ENCODE results near the gene SERPINB6.

GRCh38 chr6:2988094-2988425 lies 16.7 kb upstream of the SERPINB6 start:
- TF ChIP-seq SIN3A (IDR thresholded peaks at IDR 0.05; ENCODE audit: borderline replicate concordance in 2 of 2, control insufficient read depth in 1 of 2, low read depth in 2 of 2, low read length in 2 of 2): no peak
- no peak for TF ChIP-seq ILK (tag; IDR thresholded peaks at IDR 0.05; ENCODE audit: borderline replicate concordance, low read depth)
- no peak for TF ChIP-seq POLR2A (conservative IDR thresholded peaks at IDR 0.05)
- TF ChIP-seq MEIS2 (IDR thresholded peaks at IDR 0.05; ENCODE audit: partially characterized antibody): no peak
- TF ChIP-seq SREBF2 (CRISPR knock-in tag; IDR thresholded peaks at IDR 0.05): no peak
- no peak for TF ChIP-seq EZH2 (IDR thresholded peaks at IDR 0.05; ENCODE audit: borderline replicate concordance, low read depth, low read length)
- TF ChIP-seq SMC3 (conservative IDR thresholded peaks at IDR 0.05; ENCODE audit: insufficient read depth, low read depth, low read length): no peak
- TF ChIP-seq SMARCC2 (IDR thresholded peaks at IDR 0.05; ENCODE audit: low read depth): no peak
- no peak for TF ChIP-seq CHD1 (IDR thresholded peaks at IDR 0.05; ENCODE audit: low read length)
- TF ChIP-seq, protein P1, sequence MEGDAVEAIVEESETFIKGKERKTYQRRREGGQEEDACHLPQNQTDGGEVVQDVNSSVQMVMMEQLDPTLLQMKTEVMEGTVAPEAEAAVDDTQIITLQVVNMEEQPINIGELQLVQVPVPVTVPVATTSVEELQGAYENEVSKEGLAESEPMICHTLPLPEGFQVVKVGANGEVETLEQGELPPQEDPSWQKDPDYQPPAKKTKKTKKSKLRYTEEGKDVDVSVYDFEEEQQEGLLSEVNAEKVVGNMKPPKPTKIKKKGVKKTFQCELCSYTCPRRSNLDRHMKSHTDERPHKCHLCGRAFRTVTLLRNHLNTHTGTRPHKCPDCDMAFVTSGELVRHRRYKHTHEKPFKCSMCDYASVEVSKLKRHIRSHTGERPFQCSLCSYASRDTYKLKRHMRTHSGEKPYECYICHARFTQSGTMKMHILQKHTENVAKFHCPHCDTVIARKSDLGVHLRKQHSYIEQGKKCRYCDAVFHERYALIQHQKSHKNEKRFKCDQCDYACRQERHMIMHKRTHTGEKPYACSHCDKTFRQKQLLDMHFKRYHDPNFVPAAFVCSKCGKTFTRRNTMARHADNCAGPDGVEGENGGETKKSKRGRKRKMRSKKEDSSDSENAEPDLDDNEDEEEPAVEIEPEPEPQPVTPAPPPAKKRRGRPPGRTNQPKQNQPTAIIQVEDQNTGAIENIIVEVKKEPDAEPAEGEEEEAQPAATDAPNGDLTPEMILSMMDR (IDR thresholded peaks at IDR 0.05 in 2 of 3, conservative IDR thresholded peaks at IDR 0.05 in 1 of 3; ENCODE audit: insufficient read depth in 2 of 3, low read depth in 1 of 3, low read length in 3 of 3): no peak
- no peak for TF ChIP-seq POLR2AphosphoS5 (IDR thresholded peaks at IDR 0.05; ENCODE audit: control insufficient read depth, insufficient read depth, low read depth, low read length)
- TF ChIP-seq, protein P2, sequence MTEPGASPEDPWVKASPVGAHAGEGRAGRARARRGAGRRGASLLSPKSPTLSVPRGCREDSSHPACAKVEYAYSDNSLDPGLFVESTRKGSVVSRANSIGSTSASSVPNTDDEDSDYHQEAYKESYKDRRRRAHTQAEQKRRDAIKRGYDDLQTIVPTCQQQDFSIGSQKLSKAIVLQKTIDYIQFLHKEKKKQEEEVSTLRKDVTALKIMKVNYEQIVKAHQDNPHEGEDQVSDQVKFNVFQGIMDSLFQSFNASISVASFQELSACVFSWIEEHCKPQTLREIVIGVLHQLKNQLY (CRISPR knock-in tag; conservative IDR thresholded peaks at IDR 0.05): no peak

All from K562 (cell line).